ENCODE data around the gene TMEM19.
A peak's percentile ranks its signal among the peaks of the same experiment; 100 is the strongest.

Gene TMEM19

GRCh38 chr12:71719647-71720370, 33.9 kb downstream of the TMEM19 start:
- DNase-seq (ENCODE audit: low read depth), result no peak

- no peak for DNase-seq (ENCODE audit: low read depth)
Measured at GRCh38 chr12:71721783-71722505, 36.1 kb downstream of the TMEM19 start.

- DNase-seq (ENCODE audit: low read depth), result no peak
Measured at GRCh38 chr12:71725011-71725410, 39.1 kb downstream of the TMEM19 start.

GRCh38 chr12:71726548-71726947, 40.7 kb downstream of the TMEM19 start:
- DNase-seq (ENCODE audit: low read depth), result no peak

GRCh38 chr12:71727958-71728357, 42.1 kb downstream of the TMEM19 start:
- DNase-seq (ENCODE audit: low read depth), result no peak

- no peak for DNase-seq (ENCODE audit: low read depth)
Measured at GRCh38 chr12:71730936-71731335, 45.1 kb downstream of the TMEM19 start.

- DNase-seq (ENCODE audit: low read depth), result no peak
Measured at GRCh38 chr12:71731439-71732356, 45.8 kb downstream of the TMEM19 start.

- no peak for DNase-seq (ENCODE audit: low read depth)
Measured at GRCh38 chr12:71732357-71732712, 46.5 kb downstream of the TMEM19 start.

- no peak for DNase-seq (ENCODE audit: low read depth)
Measured at GRCh38 chr12:71737197-71737596, 51.3 kb downstream of the TMEM19 start.

- no peak for DNase-seq (ENCODE audit: low read depth)
Measured at GRCh38 chr12:71742998-71743397, 57.1 kb downstream of the TMEM19 start.

- DNase-seq (ENCODE audit: low read depth), result no peak
Measured at GRCh38 chr12:71744522-71745300, 58.8 kb downstream of the TMEM19 start.

GRCh38 chr12:71746974-71747611, 61.2 kb downstream of the TMEM19 start:
- DNase-seq (ENCODE audit: low read depth), result peak; percentile 18

- no peak for DNase-seq (ENCODE audit: low read depth)
Measured at GRCh38 chr12:71748081-71748850, 62.4 kb downstream of the TMEM19 start.

GRCh38 chr12:71749666-71750065, 63.8 kb downstream of the TMEM19 start:
- no peak for DNase-seq (ENCODE audit: low read depth)

GRCh38 chr12:71752891-71753290, 67.0 kb downstream of the TMEM19 start:
- DNase-seq (ENCODE audit: low read depth), result no peak
